IMR-90 (cell line): Measurements from ENCODE around the gene EXOC6B. TPM values are rescaled to one million over a fixed set of nuclear protein-coding genes. Genes with fewer than 3 reads are reported as not detected.

Experiments used
- ATAC-seq: fragments of 200-7000 bp; cut with Tn5 transposase; 2 replicates; pipeline ENCODE4 v1.9.1; 2020; ENCODE audit warnings: low read depth, mild to moderate bottlenecking, moderate library complexity
- BruUV-seq: library from RNA; stranded (reverse); fragments of 400-500 nt; replicated peaks from 2 replicates; lab custom pipeline; 2021; lab: Mats Ljungman, UMichigan
- CTCF ChIA-PET: fragments of 300-600 bp; formaldehyde crosslinking; extraction: SDS; loops from one replicate; lab custom pipeline; 2021; ENCODE audit warnings: antibody characterized with exemption; lab: Yijun Ruan, JAX
- POLR2A ChIA-PET: fragments of 300-600 bp; sonication (Branson Sonifier 250); formaldehyde crosslinking; loops from one replicate; lab custom pipeline; 2022; ENCODE audit warnings: antibody characterized with exemption; ENCODE audit not compliant: unreplicated experiment; lab: Charles Lee
- DNase-seq: peaks from one replicate; pipeline ENCODE4 v3.0.0; 2013
- H2AFZ ChIP-seq: replicated peaks from 2 replicates; pipeline ENCODE3; 2013; ENCODE audit warnings: low read length, mild to moderate bottlenecking; ENCODE audit not compliant: poor library complexity
- H2AK5ac ChIP-seq: 2 replicates; pipeline ENCODE4 v1.6.1; 2013; ENCODE audit warnings: low read depth, low read length, inconsistent platforms
- H2AK9ac ChIP-seq: replicated peaks from 2 replicates; pipeline ENCODE3; 2013; ENCODE audit warnings: mild to moderate bottlenecking, low read depth, low read length, moderate library complexity; ENCODE audit not compliant: poor library complexity
- H2BK120ac ChIP-seq: 2 replicates; pipeline ENCODE4 v1.6.1; 2013; ENCODE audit warnings: low read depth, low read length, inconsistent platforms
- H2BK15ac ChIP-seq: 3 replicates; pipeline ENCODE4 v1.6.1; 2013; ENCODE audit warnings: low read depth, low read length, inconsistent platforms
- H2BK20ac ChIP-seq: 2 replicates; pipeline ENCODE4 v1.6.1; 2013; ENCODE audit warnings: low read depth, mild to moderate bottlenecking, inconsistent platforms, low read length, moderate library complexity
- H2BK5ac ChIP-seq: 2 replicates; pipeline ENCODE4 v1.6.1; 2013; ENCODE audit warnings: mild to moderate bottlenecking, low read depth, low read length, inconsistent platforms; ENCODE audit not compliant: poor library complexity, severe bottlenecking
- H3K14ac ChIP-seq: replicated peaks from 2 replicates; pipeline ENCODE4 v1.6.1; 2013; ENCODE audit warnings: low read depth, low read length, inconsistent platforms
- H3K18ac ChIP-seq: 2 replicates; pipeline ENCODE4 v1.6.1; 2013; ENCODE audit warnings: low read depth, low read length, control low read depth
- H3K23ac ChIP-seq: 2 replicates; pipeline ENCODE4 v1.6.1; 2013; ENCODE audit warnings: low read depth, low read length, inconsistent platforms
- H3K27ac ChIP-seq: 2 replicates; pipeline ENCODE4 v1.5.1; 2013; ENCODE audit warnings: mild to moderate bottlenecking, control low read depth, low read length; ENCODE audit not compliant: insufficient read depth
- H3K27me3 ChIP-seq: 2 replicates; pipeline ENCODE4 v1.6.1; 2013; ENCODE audit warnings: low read length; ENCODE audit not compliant: control insufficient read depth, insufficient read depth
- H3K36me3 ChIP-seq: 2 replicates; pipeline ENCODE4 v1.6.1; 2013; ENCODE audit warnings: low read length, mixed read lengths; ENCODE audit not compliant: control insufficient read depth, insufficient read depth
- H3K4ac ChIP-seq: 2 replicates; pipeline ENCODE4 v1.6.1; 2013; ENCODE audit warnings: low read depth, low read length, inconsistent platforms
- H3K4me1 ChIP-seq: 2 replicates; pipeline ENCODE4 v1.6.1; 2013; ENCODE audit warnings: low read length, mixed read lengths; ENCODE audit not compliant: control insufficient read depth, insufficient read depth
- H3K4me2 ChIP-seq: 2 replicates; pipeline ENCODE4 v1.6.1; 2013; ENCODE audit warnings: low read depth, mild to moderate bottlenecking, control low read depth, low read length, moderate library complexity
- H3K4me3 ChIP-seq: 2 replicates; pipeline ENCODE4 v1.5.1; 2013; ENCODE audit warnings: low read depth, mild to moderate bottlenecking, control low read depth, low read length, moderate library complexity; ENCODE audit not compliant: insufficient read depth
- H3K56ac ChIP-seq: 2 replicates; pipeline ENCODE4 v1.6.1; 2013; ENCODE audit warnings: low read length, inconsistent platforms; ENCODE audit not compliant: insufficient read depth; ENCODE audit errors: extremely low read depth
- H3K79me1 ChIP-seq, 2 experiments: 2 replicates each; pipeline ENCODE4 v1.6.1; 2013; ENCODE audit warnings: low read length in 2 of 2, inconsistent platforms in 1 of 2, low read depth in 1 of 2
- H3K9ac ChIP-seq: 2 replicates; pipeline ENCODE4 v1.6.1; 2013; ENCODE audit warnings: low read depth, low read length, control low read depth
- H3K9me1 ChIP-seq: 2 replicates; pipeline ENCODE4 v1.6.1; 2013; ENCODE audit warnings: low read length, inconsistent platforms; ENCODE audit not compliant: insufficient read depth
- H3K9me3 ChIP-seq: 2 replicates; pipeline ENCODE4 v1.6.1; 2013; ENCODE audit warnings: low read length; ENCODE audit not compliant: control insufficient read depth, insufficient read depth
- H4K20me1 ChIP-seq: 2 replicates; pipeline ENCODE4 v1.6.1; 2013; ENCODE audit warnings: low read length, inconsistent platforms; ENCODE audit not compliant: insufficient read depth
- H4K5ac ChIP-seq: 2 replicates; pipeline ENCODE4 v1.6.1; 2013; ENCODE audit warnings: mild to moderate bottlenecking, low read depth, low read length, control low read depth
- H4K8ac ChIP-seq, 2 experiments: 2 replicates each; pipeline ENCODE4 v1.6.1; 2013; ENCODE audit warnings: low read depth in 2 of 2, low read length in 2 of 2, control low read depth in 1 of 2, inconsistent platforms in 1 of 2
- H4K91ac ChIP-seq: 2 replicates; pipeline ENCODE4 v1.6.1; 2013; ENCODE audit warnings: low read depth, low read length, inconsistent platforms; ENCODE audit not compliant: insufficient read depth
- BHLHE40 ChIP-seq: fragments of 150-350 bp; IDR thresholded peaks from 2 replicates; pipeline ENCODE4 v1.6.1; 2016; ENCODE audit warnings: mild to moderate bottlenecking, low read depth, low read length
- CEBPB ChIP-seq: IDR thresholded peaks from 2 replicates; pipeline ENCODE4 v1.6.1; 2012; ENCODE audit warnings: low read depth, low read length, improper control_type of control experiment
- FOS ChIP-seq: fragments of 150-350 bp; IDR thresholded peaks from 2 replicates; pipeline ENCODE4 v1.6.1; 2016; ENCODE audit warnings: low read depth, low read length
- MAFK ChIP-seq: IDR thresholded peaks from 2 replicates; pipeline ENCODE4 v1.6.1; 2012; ENCODE audit warnings: low read depth, low read length, improper control_type of control experiment
- MAZ ChIP-seq: IDR thresholded peaks from 2 replicates; pipeline ENCODE4 v1.6.1; 2012; ENCODE audit warnings: low read depth, mild to moderate bottlenecking, low read length, improper control_type of control experiment, moderate library complexity, borderline replicate concordance
- MXI1 ChIP-seq: IDR thresholded peaks from 2 replicates; pipeline ENCODE4 v1.6.1; 2012; ENCODE audit warnings: low read depth, mild to moderate bottlenecking, low read length, moderate library complexity, borderline replicate concordance
- NFE2L2 ChIP-seq: fragments of 150-350 bp; IDR thresholded peaks from 2 replicates; pipeline ENCODE4 v1.6.1; 2016; ENCODE audit warnings: low read depth, mild to moderate bottlenecking, low read length
- POLR2A ChIP-seq: IDR thresholded peaks from 2 replicates; pipeline ENCODE4 v1.6.1; 2012; ENCODE audit warnings: mild to moderate bottlenecking, low read depth, low read length
- RCOR1 ChIP-seq: IDR thresholded peaks from 2 replicates; pipeline ENCODE4 v1.6.1; 2012; ENCODE audit warnings: mild to moderate bottlenecking, low read length, improper control_type of control experiment; ENCODE audit not compliant: insufficient replicate concordance
- RFX5 ChIP-seq: IDR thresholded peaks from 2 replicates; pipeline ENCODE4 v1.8.0; 2012; ENCODE audit warnings: low read depth, mild to moderate bottlenecking, low read length, moderate library complexity
- SMC3 ChIP-seq: fragments of 150-350 bp; IDR thresholded peaks from 2 replicates; pipeline ENCODE4 v1.6.1; 2016; ENCODE audit warnings: low read depth, mild to moderate bottlenecking, antibody characterized with exemption, low read length, moderate library complexity
- WGBS, 2 experiments: methylation state at CpG; one replicate each; pipeline versions ENCODE4 v1.1.5 to v1.1.7; 2013; ENCODE audit warnings: missing lambda C conversion rate in 2 of 2; ENCODE audit not compliant: insufficient read length in 1 of 2; ENCODE audit errors: extremely low coverage in 2 of 2; 5-methylcytosine and 5-hydroxymethylcytosine counted together
- dilution Hi-C: fragments of 300-500 bp; cut with HindIII; formaldehyde crosslinking; loops from one replicate; pipeline ENCODE4 v1.14.3; 2018; ENCODE audit warnings: low sequenced_read_pairs; ENCODE audit not compliant: unreplicated experiment
- in situ Hi-C: fragments of 300-500 bp; cut with MboI; formaldehyde crosslinking; loops from 3 replicates; pipeline ENCODE4 v1.14.3; 2019; ENCODE audit warnings: low sequenced_read_pairs, inconsistent platforms, mixed read lengths
- intact Hi-C: fragments of 100-400 bp; cut with micrococcal nuclease; formaldehyde crosslinking; loops from 2 replicates; pipeline ENCODE4 v1.10.0; 2022
- polyA plus RNA-seq, 3 experiments: library from polyadenylated mRNA; depleted of rRNA; stranded (reverse); fragments of >200 nt; gene quantifications; 2 replicates each; pipeline ENCODE4 v1.2.3, GENCODE V29; 2012; ENCODE audit warnings: low replicate concordance in 1 of 3
- total RNA-seq: library from RNA; depleted of rRNA; stranded (reverse); fragments of >200 nt; gene quantifications from 2 replicates; pipeline ENCODE4 v1.2.3, GENCODE V29; 2012
- TF ChIP-seq, protein P1 (sequence below): conservative IDR thresholded peaks from 2 replicates; pipeline ENCODE4 v1.5.1; 2012; ENCODE audit warnings: mild to moderate bottlenecking, low read depth, low read length, improper control_type of control experiment
- TF ChIP-seq, protein P2 (sequence below): fragments of 150-350 bp; IDR thresholded peaks from 2 replicates; pipeline ENCODE4 v1.6.1; 2017; ENCODE audit warnings: mild to moderate bottlenecking, antibody characterized with exemption, low read length, low read depth
- TF ChIP-seq, protein P3 (sequence below): fragments of 150-350 bp; IDR thresholded peaks from 2 replicates; pipeline ENCODE4 v1.6.1; 2016; ENCODE audit warnings: low read depth, mild to moderate bottlenecking, low read length, moderate library complexity, borderline replicate concordance

Gene EXOC6B
- total and polyA plus RNA-seq, 2 of the 4 experiments (the other 2 are of a cell fraction), result 10.2 to 29.4 TPM

DNA sequence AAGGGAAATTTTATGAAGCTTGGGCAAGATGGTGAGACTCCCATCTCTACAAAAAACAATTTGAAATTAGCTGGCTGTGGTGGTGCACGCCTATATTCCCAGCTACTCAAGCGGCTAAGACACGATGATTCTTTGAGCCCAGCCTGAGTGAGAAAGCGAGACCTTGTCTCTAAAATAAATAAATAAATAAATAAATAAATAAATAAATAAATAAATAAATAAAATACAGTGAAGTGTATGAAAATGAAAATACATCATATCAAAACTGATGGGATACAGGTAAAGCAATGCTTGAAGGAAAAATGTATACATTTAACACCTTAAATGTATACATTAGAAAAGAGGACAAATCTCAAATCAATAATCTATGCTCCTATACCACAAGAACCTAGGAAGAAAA is 15.7 kb downstream of the EXOC6B start:
- H2BK15ac ChIP-seq, result no peak overlapping the region
- no peak overlapping the region for H3K56ac ChIP-seq
- no peak overlapping the region for H3K4ac ChIP-seq
- BruUV-seq, result no TSS peak
- ATAC-seq (no peak), DNase-seq (no peak)
- no peak overlapping the region for H2AK9ac ChIP-seq
- H2AK5ac ChIP-seq, result no peak overlapping the region
- no peak overlapping the region for H3K4me3 ChIP-seq
- no peak overlapping the region for H3K9ac ChIP-seq
- H4K5ac ChIP-seq, result no peak overlapping the region
- peaks cover 15 to 32% of the 10 kb centered on the region in 2 experiments for H3K79me1 ChIP-seq
- POLR2A ChIA-PET, result no interaction called here
- dilution Hi-C loops, result no loop called here
- H3K18ac ChIP-seq, result no peak overlapping the region
- H2AFZ ChIP-seq, result no peak overlapping the region
- peaks cover 4% of the 10 kb centered on the region for H3K9me3 ChIP-seq
- TF ChIP-seq POLR2A, result no peak
- TF ChIP-seq RFX5, result no peak
- no peak for TF ChIP-seq CEBPB
- no peak for TF ChIP-seq MXI1
- TF ChIP-seq NFE2L2, result no peak
- TF ChIP-seq BHLHE40, result no peak
- no peak for TF ChIP-seq SMC3
- no peak for TF ChIP-seq MAZ
- TF ChIP-seq RCOR1, result no peak
- TF ChIP-seq, protein P1, sequence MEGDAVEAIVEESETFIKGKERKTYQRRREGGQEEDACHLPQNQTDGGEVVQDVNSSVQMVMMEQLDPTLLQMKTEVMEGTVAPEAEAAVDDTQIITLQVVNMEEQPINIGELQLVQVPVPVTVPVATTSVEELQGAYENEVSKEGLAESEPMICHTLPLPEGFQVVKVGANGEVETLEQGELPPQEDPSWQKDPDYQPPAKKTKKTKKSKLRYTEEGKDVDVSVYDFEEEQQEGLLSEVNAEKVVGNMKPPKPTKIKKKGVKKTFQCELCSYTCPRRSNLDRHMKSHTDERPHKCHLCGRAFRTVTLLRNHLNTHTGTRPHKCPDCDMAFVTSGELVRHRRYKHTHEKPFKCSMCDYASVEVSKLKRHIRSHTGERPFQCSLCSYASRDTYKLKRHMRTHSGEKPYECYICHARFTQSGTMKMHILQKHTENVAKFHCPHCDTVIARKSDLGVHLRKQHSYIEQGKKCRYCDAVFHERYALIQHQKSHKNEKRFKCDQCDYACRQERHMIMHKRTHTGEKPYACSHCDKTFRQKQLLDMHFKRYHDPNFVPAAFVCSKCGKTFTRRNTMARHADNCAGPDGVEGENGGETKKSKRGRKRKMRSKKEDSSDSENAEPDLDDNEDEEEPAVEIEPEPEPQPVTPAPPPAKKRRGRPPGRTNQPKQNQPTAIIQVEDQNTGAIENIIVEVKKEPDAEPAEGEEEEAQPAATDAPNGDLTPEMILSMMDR, result no peak
- TF ChIP-seq, protein P2, sequence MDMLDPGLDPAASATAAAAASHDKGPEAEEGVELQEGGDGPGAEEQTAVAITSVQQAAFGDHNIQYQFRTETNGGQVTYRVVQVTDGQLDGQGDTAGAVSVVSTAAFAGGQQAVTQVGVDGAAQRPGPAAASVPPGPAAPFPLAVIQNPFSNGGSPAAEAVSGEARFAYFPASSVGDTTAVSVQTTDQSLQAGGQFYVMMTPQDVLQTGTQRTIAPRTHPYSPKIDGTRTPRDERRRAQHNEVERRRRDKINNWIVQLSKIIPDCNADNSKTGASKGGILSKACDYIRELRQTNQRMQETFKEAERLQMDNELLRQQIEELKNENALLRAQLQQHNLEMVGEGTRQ, result no peak
- no peak for TF ChIP-seq MAFK
- TF ChIP-seq, protein P3, sequence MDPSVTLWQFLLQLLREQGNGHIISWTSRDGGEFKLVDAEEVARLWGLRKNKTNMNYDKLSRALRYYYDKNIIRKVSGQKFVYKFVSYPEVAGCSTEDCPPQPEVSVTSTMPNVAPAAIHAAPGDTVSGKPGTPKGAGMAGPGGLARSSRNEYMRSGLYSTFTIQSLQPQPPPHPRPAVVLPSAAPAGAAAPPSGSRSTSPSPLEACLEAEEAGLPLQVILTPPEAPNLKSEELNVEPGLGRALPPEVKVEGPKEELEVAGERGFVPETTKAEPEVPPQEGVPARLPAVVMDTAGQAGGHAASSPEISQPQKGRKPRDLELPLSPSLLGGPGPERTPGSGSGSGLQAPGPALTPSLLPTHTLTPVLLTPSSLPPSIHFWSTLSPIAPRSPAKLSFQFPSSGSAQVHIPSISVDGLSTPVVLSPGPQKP, result no peak
- no peak for TF ChIP-seq FOS
- 0 out of 2 replicates have a peak, but pooled peaks cover 2% of the 10 kb centered on the region for H3K36me3 ChIP-seq
- no peak overlapping the region for H2BK5ac ChIP-seq
- CTCF ChIA-PET, result no interaction called here
- no peak overlapping the region for H3K4me2 ChIP-seq
- no peak overlapping the region for H2BK120ac ChIP-seq
- H4K20me1 ChIP-seq, result peaks cover 10% of the 10 kb centered on the region
- H2BK20ac ChIP-seq, result no peak overlapping the region
- in situ Hi-C loops, result no loop called here
- H3K9me1 ChIP-seq, result 0 out of 2 replicates have a peak, but pooled peaks cover 3% of the 10 kb centered on the region
- no peak overlapping the region for H3K14ac ChIP-seq
- H3K27me3 ChIP-seq, result no peaks in the 10 kb centered on the region
- H4K91ac ChIP-seq, result no peak overlapping the region
- no peak overlapping the region for H4K8ac ChIP-seq
- no peaks in the 10 kb centered on the region for H3K4me1 ChIP-seq
- WGBS, 2 experiments, result no CpG with 5 or more reads among the region's 4 CpGs
- intact Hi-C loops, result no loop called here
- no peak overlapping the region for H3K27ac ChIP-seq
- no peak overlapping the region for H3K23ac ChIP-seq
